ENCODE results near the gene CGNL1. TPM values are rescaled to one million over a fixed set of nuclear protein-coding genes. Genes with fewer than 3 reads are reported as not detected.

The CGNL1 gene
- total and polyA plus RNA-seq, 5 experiments from 2014 or later: not detected

DNA sequence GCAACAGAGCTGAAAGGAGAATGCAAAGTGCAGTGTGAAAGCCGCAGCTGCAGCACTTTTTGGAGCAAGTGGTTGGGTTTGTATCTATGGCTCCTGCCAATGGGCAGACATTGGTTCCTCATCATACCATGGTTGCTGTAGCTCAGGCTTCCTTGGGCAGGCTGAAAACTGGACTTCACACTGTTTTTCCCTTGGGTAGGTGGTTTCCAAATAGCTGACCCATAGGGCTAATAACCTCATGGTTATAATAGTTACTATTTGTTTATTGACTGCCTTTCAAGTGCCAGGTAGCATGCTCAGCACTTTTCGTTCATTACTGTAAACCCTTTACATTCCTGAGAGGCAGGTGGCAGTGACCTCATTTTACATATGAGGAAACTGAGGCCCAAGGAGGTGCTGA lies 4.5 kb downstream of the CGNL1 start:
- H3K4me3 Mint-ChIP-seq: no peak overlapping the region
- POLR2A ChIA-PET: no interaction called here
- no peaks in the 10 kb centered on the region for H3K9me3 Mint-ChIP-seq
- peaks cover 0 to 1% (median 0%) of the 10 kb centered on the region in 3 donors for H3K36me3 Mint-ChIP-seq
- ATAC-seq (no peak), DNase-seq (no peak)
- no peak overlapping the region for H3K27ac Mint-ChIP-seq
- H3K27me3 Mint-ChIP-seq: peaks cover 27 to 64% (median 36%) of the 10 kb centered on the region in 5 donors
- H3K4me1 Mint-ChIP-seq: peaks cover 1 to 11% (median 11%) of the 10 kb centered on the region in 4 donors

DNA sequence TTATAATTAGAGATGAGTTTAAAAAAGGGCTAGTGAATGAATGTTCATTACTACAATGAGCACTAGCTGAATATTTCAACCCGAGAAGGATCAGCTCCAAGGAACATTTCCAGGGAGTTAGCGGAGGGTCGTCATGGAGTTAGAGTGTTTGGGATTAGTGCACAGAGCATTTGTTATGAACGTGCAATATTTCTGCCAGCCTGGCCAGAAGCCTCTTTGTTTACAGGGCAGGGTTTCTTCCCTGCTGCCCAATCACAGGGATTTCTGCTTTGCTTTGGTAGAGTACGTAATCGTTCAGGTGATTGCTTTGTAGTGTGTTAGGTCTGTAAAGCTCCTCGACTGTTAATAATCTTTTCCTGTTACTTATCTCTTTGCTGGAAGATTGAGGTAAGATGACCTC lies 5.9 kb downstream of the CGNL1 start:
- ATAC-seq: no peak
- Mint-ChIP-seq H3K4me1 (peaks cover 0 to 4% (median 3%) of the 10 kb centered on the region in 4 donors), H3K4me3 (no peak overlapping the region), H3K36me3 (no peaks in the 10 kb centered on the region), H3K9me3 (no peaks in the 10 kb centered on the region), H3K27me3 (peaks cover 21 to 54% (median 29%) of the 10 kb centered on the region in 5 donors), H3K27ac (no peak overlapping the region)
- no peak for DNase-seq
- POLR2A ChIA-PET: interaction anchor here (1.1 kb wide), 1 partner anchor 11 kb away, joined by 11 read pairs; no protein-coding TSS in a partner anchor

DNA sequence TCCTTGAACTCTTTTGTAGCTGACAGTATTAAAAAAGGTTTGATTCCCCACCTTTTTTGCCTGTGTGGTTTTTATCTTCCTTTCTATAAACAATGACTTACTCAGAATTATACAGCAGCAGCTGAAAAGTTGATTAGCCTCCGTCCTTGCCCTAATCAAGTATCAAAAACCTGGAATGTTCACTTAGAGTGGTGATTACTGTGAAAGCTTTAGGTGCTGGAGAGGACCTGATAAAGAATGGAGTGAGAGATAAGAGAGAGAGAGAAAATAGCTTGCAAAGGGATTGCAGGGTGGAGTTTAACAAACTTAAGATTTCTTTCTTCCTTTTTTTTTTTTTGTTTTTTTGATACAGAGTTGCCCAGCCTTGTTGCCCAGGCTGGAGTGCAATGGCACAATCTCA lies 6.7 kb downstream of the CGNL1 start:
- POLR2A ChIA-PET: interaction anchor here (1.1 kb wide), 1 partner anchor 10 kb away, joined by 11 read pairs; no protein-coding TSS in a partner anchor
- Mint-ChIP-seq H3K4me3 (no peak overlapping the region), H3K9me3 (no peaks in the 10 kb centered on the region), H3K4me1 (no peaks in the 10 kb centered on the region), H3K27me3 (peaks cover 14 to 46% (median 21%) of the 10 kb centered on the region in 5 donors), H3K36me3 (no peaks in the 10 kb centered on the region), H3K27ac (no peak overlapping the region)
- ATAC-seq (no peak), DNase-seq (no peak)

DNA sequence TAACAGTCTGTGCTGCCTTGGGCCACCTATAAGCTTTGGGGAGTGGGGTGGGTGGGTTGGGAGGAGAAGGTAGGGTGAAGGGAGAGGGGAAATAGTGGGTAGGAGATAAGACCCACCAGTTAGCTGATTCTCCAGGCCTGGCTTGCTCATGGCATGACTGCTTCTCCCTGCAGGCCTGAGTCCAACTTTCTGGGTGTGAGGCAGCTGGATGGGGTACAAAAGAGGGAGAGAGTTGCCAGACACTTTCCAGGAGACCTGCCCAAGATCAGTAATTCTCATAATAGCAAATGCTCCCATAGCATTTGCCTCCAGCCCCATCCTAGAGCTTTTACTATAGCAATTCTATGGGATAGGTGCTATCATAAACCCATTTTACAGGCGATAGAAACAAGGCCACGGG lies 7.7 kb downstream of the CGNL1 start:
- ATAC-seq (no peak), DNase-seq (no peak)
- POLR2A ChIA-PET: no interaction called here
- Mint-ChIP-seq H3K36me3 (no peaks in the 10 kb centered on the region), H3K27me3 (peaks cover 9 to 39% (median 16%) of the 10 kb centered on the region in 5 donors), H3K4me3 (no peak overlapping the region), H3K27ac (no peak overlapping the region), H3K9me3 (no peaks in the 10 kb centered on the region), H3K4me1 (no peaks in the 10 kb centered on the region)

DNA sequence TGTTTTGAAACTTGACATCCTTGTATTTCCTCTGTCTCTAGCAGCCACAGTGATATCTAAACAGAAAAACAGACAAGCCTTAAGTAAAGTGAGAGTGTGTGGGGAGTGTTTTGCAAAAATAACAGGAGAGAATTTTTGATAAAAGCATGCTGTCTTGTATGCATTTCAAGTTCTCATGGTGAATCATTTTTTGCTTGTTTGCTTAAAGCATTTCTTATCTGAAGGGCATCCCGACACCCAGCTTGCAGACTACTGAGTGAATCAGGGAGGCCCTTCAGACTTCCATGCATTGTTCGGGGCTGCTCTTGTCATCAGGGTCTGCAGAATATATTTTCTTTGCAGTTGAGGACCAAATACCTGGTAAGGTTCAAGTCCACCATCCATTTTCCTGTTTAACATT lies 8.5 kb downstream of the CGNL1 start:
- H3K9me3 Mint-ChIP-seq: no peaks in the 10 kb centered on the region
- H3K4me3 Mint-ChIP-seq: no peak overlapping the region
- DNase-seq (no peak), ATAC-seq (no peak)
- peaks cover 6 to 32% (median 9%) of the 10 kb centered on the region in 5 donors for H3K27me3 Mint-ChIP-seq
- no peaks in the 10 kb centered on the region for H3K4me1 Mint-ChIP-seq
- H3K27ac Mint-ChIP-seq: no peak overlapping the region
- H3K36me3 Mint-ChIP-seq: no peaks in the 10 kb centered on the region
- POLR2A ChIA-PET: no interaction called here

DNA sequence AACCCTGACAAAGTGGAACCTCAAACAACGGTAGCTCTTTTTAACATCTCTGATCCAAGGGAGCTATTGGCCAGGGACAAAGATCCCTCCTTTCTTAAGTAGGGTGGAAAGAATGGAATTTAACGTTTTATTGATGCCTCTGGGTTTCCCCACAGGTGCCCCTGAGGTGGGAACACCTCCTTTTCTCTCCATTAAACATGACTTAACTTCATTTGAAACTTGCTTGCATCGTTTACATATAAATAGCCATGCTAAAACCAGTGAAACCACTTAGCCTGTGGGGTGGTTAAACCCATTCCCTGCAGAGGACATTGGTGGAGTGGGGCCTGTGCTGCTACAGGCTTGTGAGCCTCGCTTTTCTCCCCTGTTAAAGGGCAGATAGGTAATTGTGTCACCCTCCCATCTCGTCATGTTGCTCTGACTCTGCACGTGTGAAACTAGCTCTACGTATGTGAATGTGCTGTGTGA lies 9.7 kb downstream of the CGNL1 start:
- DNase-seq: no peak
- no peak for ATAC-seq
- no peaks in the 10 kb centered on the region for H3K4me1 Mint-ChIP-seq
- H3K36me3 Mint-ChIP-seq: no peaks in the 10 kb centered on the region
- no peak overlapping the region for H3K4me3 Mint-ChIP-seq
- peaks cover 1 to 32% (median 4%) of the 10 kb centered on the region in 5 donors for H3K27me3 Mint-ChIP-seq
- POLR2A ChIA-PET: no interaction called here
- H3K27ac Mint-ChIP-seq: no peak overlapping the region
- peaks cover 0 to 3% (median 0%) of the 10 kb centered on the region in 9 donors for H3K9me3 Mint-ChIP-seq

DNA sequence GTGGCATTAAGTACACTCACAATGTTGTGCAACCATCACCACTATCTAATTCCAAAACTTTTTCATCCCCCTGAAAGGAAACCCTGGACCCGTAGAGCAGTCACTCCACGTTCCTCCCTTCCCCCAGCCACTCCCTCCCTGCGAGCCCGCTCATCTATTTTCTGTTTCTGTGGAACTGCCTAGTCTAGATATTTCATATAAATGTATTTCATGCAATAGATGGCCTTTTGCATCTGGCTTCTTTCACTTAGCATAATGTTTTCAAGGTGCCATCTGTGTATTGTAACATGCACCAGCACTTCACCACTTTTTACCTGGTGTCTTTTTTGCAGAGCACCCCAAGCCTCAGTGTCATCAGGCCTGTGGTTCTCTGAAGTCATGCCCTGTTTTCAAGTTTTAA lies 10.7 kb downstream of the CGNL1 start:
- Mint-ChIP-seq H3K27me3 (peaks cover 1 to 24% (median 3%) of the 10 kb centered on the region in 5 donors), H3K9me3 (peaks cover 0 to 3% (median 0%) of the 10 kb centered on the region in 9 donors)

DNA sequence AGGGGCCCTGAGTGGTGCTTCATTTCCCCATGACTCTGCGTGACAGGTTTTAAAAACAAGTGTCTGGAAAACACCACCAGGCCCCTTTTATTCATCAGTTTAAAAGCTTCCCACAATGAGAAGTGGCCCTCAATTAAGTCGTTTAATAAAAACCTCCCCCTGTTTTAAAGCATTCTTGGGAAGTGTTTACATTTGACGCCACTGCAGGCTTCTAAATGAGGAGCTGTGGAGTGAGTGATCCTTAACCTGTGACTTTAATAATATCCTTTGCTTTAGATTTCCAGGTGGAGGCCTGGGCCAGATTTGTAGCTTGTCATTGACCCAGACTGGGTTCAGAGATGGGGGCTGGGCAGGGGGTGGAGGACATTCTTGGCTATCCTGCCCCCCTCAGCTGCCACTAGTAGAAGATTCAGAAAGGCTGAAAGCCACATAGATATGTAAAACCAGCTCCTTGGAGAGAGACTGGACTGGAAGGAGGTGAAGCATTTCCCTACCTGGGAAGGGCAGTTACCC lies 11.3 kb downstream of the CGNL1 start:
- ATAC-seq (no peak), DNase-seq (no peak)
- Mint-ChIP-seq H3K36me3 (no peaks in the 10 kb centered on the region), H3K4me1 (no peaks in the 10 kb centered on the region), H3K27ac (no peak overlapping the region), H3K9me3 (peaks cover 0 to 3% (median 0%) of the 10 kb centered on the region in 9 donors), H3K27me3 (peaks cover 0 to 18% (median 1%) of the 10 kb centered on the region in 5 donors), H3K4me3 (no peak overlapping the region)
- POLR2A ChIA-PET: no interaction called here

More for the DNA sequence above, 10.7 kb downstream of the CGNL1 start:
- Mint-ChIP-seq H3K27ac (no peak overlapping the region), H3K4me3 (no peak overlapping the region), H3K36me3 (no peaks in the 10 kb centered on the region), H3K4me1 (no peaks in the 10 kb centered on the region)
- no peak for DNase-seq
- ATAC-seq: no peak
- POLR2A ChIA-PET: no interaction called here

DNA sequence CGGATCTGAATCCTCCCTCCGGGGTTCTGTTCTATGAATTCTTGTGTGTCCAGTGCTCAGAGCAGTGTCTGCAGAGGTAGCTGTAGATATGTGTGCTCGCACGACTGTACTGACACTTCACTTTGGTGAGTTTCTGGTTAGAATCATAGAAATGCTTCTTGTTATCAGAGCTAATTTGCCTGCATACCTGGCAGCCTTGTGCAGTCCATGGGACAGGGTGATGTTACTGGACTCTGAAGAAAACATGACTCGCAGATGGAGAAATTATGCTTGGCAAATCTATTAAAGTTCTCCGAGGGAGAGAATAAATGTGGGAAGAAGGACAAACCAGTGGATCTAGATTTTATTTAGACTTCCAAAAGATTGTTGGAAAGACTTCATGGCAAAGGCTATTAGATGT lies 12.2 kb downstream of the CGNL1 start:
- peaks cover 0 to 14% (median 0%) of the 10 kb centered on the region in 5 donors for H3K27me3 Mint-ChIP-seq
- H3K4me1 Mint-ChIP-seq: no peaks in the 10 kb centered on the region
- POLR2A ChIA-PET: no interaction called here
- no peaks in the 10 kb centered on the region for H3K36me3 Mint-ChIP-seq
- no peak overlapping the region for H3K27ac Mint-ChIP-seq
- ATAC-seq (no peak), DNase-seq (no peak)
- H3K4me3 Mint-ChIP-seq: no peak overlapping the region
- H3K9me3 Mint-ChIP-seq: peaks cover 0 to 3% (median 0%) of the 10 kb centered on the region in 9 donors

DNA sequence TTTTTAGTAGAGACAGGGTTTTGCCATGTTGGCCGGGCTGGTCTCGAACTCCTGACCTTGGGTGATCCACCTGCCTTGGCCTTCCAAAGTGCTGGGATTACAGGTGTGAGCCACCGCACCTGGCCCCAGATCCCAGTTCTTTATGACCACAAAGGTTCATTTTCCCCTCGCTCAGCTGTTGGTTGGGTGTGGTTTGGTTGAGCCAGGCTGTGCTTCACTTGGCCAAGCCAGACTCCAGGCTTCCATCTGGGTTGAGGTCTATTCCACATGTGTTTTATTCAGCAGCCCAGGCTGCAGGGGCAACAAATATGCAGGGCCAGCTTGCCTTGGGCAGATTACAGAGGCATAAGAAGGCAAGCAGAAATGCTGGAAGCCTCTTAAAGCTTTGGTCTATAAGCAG lies 13.7 kb downstream of the CGNL1 start:
- H3K36me3 Mint-ChIP-seq: no peaks in the 10 kb centered on the region
- no peaks in the 10 kb centered on the region for H3K4me1 Mint-ChIP-seq
- DNase-seq (no peak), ATAC-seq (no peak)
- POLR2A ChIA-PET: no interaction called here
- peaks cover 0 to 14% (median 0%) of the 10 kb centered on the region in 5 donors for H3K27me3 Mint-ChIP-seq
- peaks cover 0 to 3% (median 0%) of the 10 kb centered on the region in 9 donors for H3K9me3 Mint-ChIP-seq
- no peak overlapping the region for H3K4me3 Mint-ChIP-seq
- H3K27ac Mint-ChIP-seq: no peak overlapping the region

DNA sequence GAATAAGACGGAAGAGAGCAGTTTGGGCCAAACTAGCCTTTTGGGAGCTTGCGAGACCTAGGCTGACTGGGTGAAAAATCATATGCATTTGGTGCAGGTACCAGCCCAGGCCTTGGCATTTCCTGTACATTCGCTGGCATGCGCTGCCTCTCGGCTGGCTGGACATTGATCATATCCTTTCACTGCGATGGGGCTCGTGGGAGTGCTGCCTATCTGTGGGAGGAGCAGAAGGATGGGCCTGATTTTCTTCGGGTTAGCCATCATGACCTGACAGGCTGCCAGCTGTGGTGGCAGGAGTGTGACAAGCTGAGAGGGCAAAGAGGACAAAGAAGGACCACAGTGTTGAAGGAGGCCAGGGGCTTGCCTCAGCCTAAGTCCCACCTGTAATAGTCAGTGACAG lies 14.3 kb downstream of the CGNL1 start:
- no peak for DNase-seq
- ATAC-seq: no peak
- no peaks in the 10 kb centered on the region for H3K4me1 Mint-ChIP-seq
- peaks cover 0 to 3% (median 0%) of the 10 kb centered on the region in 9 donors for H3K9me3 Mint-ChIP-seq
- no peak overlapping the region for H3K27ac Mint-ChIP-seq
- H3K36me3 Mint-ChIP-seq: no peaks in the 10 kb centered on the region
- H3K27me3 Mint-ChIP-seq: peaks cover 0 to 14% (median 0%) of the 10 kb centered on the region in 5 donors
- no peak overlapping the region for H3K4me3 Mint-ChIP-seq
- POLR2A ChIA-PET: no interaction called here

DNA sequence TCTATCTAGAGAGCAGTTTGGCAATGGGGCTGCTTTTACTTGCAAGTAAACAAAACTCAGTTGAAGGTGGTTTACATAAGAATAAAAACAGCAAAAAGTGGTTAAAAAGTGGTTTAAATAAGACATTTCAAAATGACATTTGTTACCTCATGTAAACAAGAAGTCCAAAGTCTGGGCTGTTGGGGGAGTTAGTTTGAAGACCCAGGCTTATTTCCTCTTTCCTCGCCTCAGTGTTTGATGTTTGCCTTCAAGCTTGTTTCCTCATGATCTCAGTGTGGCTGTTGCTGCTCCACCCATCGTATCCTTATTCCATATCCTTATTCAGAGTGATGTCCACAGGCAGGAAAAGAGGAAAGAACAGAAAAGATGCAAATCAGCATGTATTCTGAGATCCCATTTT lies 15.2 kb downstream of the CGNL1 start:
- H3K27ac Mint-ChIP-seq: no peak overlapping the region
- no peaks in the 10 kb centered on the region for H3K4me1 Mint-ChIP-seq
- H3K9me3 Mint-ChIP-seq: peaks cover 0 to 3% (median 0%) of the 10 kb centered on the region in 9 donors
- DNase-seq: no peak
- no peak overlapping the region for H3K4me3 Mint-ChIP-seq
- no peak for ATAC-seq
- POLR2A ChIA-PET: no interaction called here
- no peaks in the 10 kb centered on the region for H3K36me3 Mint-ChIP-seq
- H3K27me3 Mint-ChIP-seq: peaks cover 0 to 14% (median 0%) of the 10 kb centered on the region in 5 donors

DNA sequence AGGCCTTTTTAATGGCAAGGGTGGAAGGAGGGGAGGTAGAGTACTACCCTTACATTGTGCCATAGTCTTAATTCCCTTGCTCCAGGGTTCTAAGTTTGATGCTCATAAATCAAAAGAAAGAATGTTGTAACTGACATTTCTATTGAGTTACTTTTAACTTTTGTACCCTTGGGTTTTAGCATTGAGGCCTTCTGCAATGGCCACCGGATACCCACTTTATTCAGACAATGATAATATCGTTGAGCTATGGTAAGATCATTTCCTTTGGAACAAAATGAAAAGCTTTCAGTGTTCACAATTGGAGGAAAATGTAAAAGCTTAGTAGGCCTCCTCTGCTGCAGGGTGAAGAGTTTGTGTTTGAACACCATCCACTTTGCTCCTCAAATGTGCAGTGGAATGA lies 16.8 kb downstream of the CGNL1 start:
- DNase-seq (no peak), ATAC-seq (no peak)
- Mint-ChIP-seq H3K4me1 (no peaks in the 10 kb centered on the region), H3K4me3 (no peak overlapping the region), H3K36me3 (no peaks in the 10 kb centered on the region), H3K27ac (no peak overlapping the region), H3K9me3 (peaks cover 0 to 3% (median 0%) of the 10 kb centered on the region in 9 donors), H3K27me3 (peaks cover 0 to 14% (median 0%) of the 10 kb centered on the region in 5 donors)
- POLR2A ChIA-PET: interaction anchor here (1.7 kb wide), 1 partner anchor 11 kb away, joined by 11 read pairs; no protein-coding TSS in a partner anchor

DNA sequence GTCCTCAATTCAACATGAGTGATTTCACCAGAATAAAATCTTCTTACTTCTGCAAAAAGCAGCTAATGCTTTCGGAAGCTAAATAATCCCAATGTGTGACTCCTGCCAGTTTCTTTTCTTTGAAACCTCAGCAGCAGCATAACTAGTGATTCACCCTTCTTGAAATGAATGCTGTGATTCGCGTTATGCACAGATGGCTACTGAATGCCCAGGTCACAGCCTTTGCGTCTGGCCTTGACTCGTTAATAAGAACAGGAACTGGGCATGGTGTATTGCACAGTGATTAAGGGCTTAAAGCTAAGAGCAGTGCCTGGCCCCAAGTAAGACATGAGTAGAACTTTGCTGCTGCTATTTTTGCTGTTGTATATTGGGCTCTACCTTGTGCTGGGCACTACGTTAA lies 19.0 kb downstream of the CGNL1 start:
- DNase-seq: no peak
- Mint-ChIP-seq H3K9me3 (peaks cover 0 to 1% (median 0%) of the 10 kb centered on the region in 9 donors), H3K27ac (no peak overlapping the region), H3K4me3 (no peak overlapping the region), H3K36me3 (no peaks in the 10 kb centered on the region), H3K4me1 (no peaks in the 10 kb centered on the region), H3K27me3 (peaks cover 2 to 8% (median 4%) of the 10 kb centered on the region in 5 donors)
- POLR2A ChIA-PET: no interaction called here
- ATAC-seq: no peak

All from naive thymus-derived CD8-positive, alpha-beta T cell (primary cell).